Cardiac muscle cell (in vitro differentiated cells and primary cell): ENCODE measurements around the gene PSME3IP1. TPM values are rescaled to one million over a fixed set of nuclear protein-coding genes. Genes with fewer than 3 reads are reported as not detected.

Experiments
- DNase-seq, 2 donors: peaks; one replicate each; pipeline versions ENCODE4 v3.0.0 to v3.0.0-alpha.2; 2010 to 2017; ENCODE audit warnings: low read depth in 1 of 2, low spot score in 1 of 2
- H3K27ac ChIP-seq: fragments of 200-600 bp; sonication (generic); 2 replicates; pipeline ENCODE4 v1.5.1; 2016
- H3K27me3 ChIP-seq: fragments of 200-600 bp; sonication (generic); 2 replicates; pipeline ENCODE4 v1.6.0; 2016; ENCODE audit warnings: control low read depth
- H3K36me3 ChIP-seq: fragments of 200-600 bp; sonication (generic); 2 replicates; pipeline ENCODE4 v1.5.1; 2016; ENCODE audit warnings: control low read depth
- H3K4me1 ChIP-seq: fragments of 200-600 bp; sonication (generic); 2 replicates; pipeline ENCODE4 v1.8.1; 2017; ENCODE audit warnings: low read depth, mild to moderate bottlenecking, mixed run types
- H3K4me3 ChIP-seq: fragments of 200-600 bp; sonication (generic); 2 replicates; pipeline ENCODE4 v1.5.1; 2016; ENCODE audit warnings: mild to moderate bottlenecking
- H3K9me3 ChIP-seq: fragments of 200-600 bp; sonication (generic); 2 replicates; pipeline ENCODE4 v1.5.1; 2017; ENCODE audit warnings: low read depth, mild to moderate bottlenecking, control low read depth
- polyA plus RNA-seq: library from polyadenylated mRNA; unstranded; fragments of >200 nt; fragmentation: Nextera tagmentation; extraction: Ambion mirVana; gene quantifications from 2 replicates; pipeline ENCODE4 v1.2.1, GENCODE V29; 2016
- total RNA-seq: library from RNA; depleted of rRNA; stranded (reverse); fragments of >200 nt; gene quantifications from 2 replicates; pipeline ENCODE4 v1.2.3, GENCODE V29; 2016
- TF ChIP-seq, protein P1 (sequence below): IDR thresholded peaks from 2 replicates; pipeline ENCODE4 v1.5.1; 2012; ENCODE audit warnings: low read depth, mild to moderate bottlenecking, low read length

PSME3IP1 gene
- total and polyA plus RNA-seq, 2 experiments from 2014 or later: 73.6 to 108 TPM

DNA sequence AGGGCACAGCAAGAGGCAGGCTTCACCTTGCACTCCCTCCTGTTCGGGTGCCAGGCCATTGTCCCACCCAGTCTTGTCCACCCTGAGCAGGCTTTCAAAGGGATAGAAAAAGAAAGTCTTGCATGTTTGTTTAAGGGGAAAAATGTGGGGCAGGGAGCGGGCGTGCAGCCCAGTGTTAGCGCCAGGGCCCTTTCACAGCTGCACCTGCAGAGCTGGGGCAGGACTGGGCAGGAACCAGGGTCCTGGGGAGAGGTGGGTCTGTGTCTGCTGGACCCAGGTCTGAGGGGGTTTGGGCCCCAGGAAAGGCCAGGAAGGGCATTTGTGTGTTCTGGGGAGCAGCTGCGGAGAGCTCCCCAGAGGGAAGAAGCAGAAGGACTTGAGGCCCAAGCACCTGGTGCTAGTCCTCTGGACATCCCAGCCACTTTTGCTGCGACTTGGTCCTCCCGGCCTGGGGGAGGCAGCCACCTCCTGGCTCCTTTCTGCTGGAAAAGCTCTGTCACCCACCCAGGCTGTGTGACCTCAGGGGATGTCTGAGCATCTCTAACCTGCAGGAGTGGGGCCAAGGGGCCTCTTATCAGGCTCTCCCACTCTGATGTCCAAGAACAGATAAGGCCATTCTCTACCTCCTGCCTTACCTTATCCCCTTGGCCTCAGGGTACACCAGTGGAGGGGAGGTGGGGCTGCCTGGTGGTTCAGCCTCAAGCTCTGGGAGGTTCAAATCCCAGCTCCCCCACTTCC lies 44.7 kb downstream of the PSME3IP1 start:
- TF ChIP-seq, protein P1, sequence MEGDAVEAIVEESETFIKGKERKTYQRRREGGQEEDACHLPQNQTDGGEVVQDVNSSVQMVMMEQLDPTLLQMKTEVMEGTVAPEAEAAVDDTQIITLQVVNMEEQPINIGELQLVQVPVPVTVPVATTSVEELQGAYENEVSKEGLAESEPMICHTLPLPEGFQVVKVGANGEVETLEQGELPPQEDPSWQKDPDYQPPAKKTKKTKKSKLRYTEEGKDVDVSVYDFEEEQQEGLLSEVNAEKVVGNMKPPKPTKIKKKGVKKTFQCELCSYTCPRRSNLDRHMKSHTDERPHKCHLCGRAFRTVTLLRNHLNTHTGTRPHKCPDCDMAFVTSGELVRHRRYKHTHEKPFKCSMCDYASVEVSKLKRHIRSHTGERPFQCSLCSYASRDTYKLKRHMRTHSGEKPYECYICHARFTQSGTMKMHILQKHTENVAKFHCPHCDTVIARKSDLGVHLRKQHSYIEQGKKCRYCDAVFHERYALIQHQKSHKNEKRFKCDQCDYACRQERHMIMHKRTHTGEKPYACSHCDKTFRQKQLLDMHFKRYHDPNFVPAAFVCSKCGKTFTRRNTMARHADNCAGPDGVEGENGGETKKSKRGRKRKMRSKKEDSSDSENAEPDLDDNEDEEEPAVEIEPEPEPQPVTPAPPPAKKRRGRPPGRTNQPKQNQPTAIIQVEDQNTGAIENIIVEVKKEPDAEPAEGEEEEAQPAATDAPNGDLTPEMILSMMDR: no peak
- DNase-seq: no peak
- no peak overlapping the region for H3K27ac ChIP-seq
- no peaks in the 10 kb centered on the region for H3K36me3 ChIP-seq
- H3K27me3 ChIP-seq: no peaks in the 10 kb centered on the region
- H3K4me1 ChIP-seq: no peaks in the 10 kb centered on the region
- no peak overlapping the region for H3K4me3 ChIP-seq
- no peaks in the 10 kb centered on the region for H3K9me3 ChIP-seq

DNA sequence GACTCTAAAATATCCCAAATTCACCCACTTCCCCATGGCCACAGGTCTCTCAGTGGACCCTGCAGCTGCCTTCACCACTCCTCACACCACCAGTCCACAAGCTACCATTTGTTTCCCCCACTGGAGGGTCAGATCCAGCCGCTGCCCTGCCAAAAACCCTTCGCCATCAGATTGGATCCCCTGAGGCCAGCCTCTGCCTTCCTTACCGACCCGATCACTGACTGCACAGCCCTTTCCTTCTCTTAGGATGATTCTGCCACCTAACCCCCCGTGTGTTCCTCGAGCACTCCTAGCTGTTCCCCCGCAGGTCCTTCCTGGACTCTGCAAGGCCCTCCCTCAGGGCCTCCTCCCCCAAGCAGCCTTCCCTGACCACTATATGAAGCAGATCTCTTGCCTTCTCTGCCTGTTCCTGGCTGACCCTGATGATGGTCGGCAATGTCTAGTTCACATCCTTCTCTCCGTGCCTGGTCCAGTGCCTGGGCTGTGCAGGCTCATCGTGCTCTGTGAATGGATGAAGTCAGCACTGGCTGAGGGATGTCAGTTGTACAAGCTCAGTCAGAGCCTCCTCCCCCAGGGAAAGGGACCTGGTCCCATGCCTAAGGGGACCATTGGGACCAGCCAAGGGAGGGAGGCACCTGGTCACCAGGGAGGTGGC lies 47.4 kb downstream of the PSME3IP1 start:
- Histone ChIP-seq H3K27ac (no peak overlapping the region), H3K9me3 (no peaks in the 10 kb centered on the region), H3K4me3 (no peak overlapping the region), H3K27me3 (no peaks in the 10 kb centered on the region), H3K36me3 (no peaks in the 10 kb centered on the region), H3K4me1 (no peaks in the 10 kb centered on the region)
- no peak for DNase-seq
- TF ChIP-seq, protein P1: no peak

DNA sequence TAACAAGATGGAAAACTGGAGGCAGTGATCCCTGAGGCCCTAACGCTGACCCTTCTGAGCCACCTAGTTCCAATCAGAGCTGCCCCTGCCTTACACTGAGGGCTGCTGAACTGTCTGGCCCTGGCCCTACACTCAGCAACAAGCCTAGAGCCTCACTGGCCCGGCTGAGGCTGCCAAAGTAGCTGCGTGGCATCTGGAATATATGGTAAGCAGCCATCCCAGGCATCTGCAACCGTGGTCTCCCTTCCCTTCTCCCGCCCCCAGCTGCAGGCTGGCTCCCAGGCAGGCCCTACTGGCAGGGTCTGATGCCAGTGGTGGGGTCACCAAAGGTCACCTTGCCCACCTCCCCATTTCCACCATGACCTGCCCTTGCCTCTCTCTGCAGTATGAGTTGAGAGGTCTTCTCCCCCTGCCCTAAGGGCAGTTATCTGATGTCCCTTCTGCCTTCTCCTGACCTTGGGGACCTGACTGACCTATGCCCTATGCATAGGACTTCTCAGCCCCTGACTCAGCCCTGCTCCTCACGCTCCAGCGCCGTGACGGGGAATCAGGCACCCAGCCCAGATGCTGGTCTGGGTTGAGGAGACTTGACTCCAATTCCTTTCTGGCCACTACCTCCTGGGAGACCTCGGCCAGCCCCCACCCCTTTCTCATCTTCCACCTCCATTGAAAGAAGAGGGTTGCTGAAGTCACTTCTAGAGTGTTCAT lies 48.1 kb downstream of the PSME3IP1 start:
- Histone ChIP-seq H3K9me3 (no peaks in the 10 kb centered on the region), H3K4me3 (no peak overlapping the region), H3K4me1 (no peaks in the 10 kb centered on the region), H3K27me3 (no peaks in the 10 kb centered on the region), H3K27ac (no peak overlapping the region), H3K36me3 (no peaks in the 10 kb centered on the region)
- no peak for DNase-seq
- TF ChIP-seq, protein P1: no peak

DNA sequence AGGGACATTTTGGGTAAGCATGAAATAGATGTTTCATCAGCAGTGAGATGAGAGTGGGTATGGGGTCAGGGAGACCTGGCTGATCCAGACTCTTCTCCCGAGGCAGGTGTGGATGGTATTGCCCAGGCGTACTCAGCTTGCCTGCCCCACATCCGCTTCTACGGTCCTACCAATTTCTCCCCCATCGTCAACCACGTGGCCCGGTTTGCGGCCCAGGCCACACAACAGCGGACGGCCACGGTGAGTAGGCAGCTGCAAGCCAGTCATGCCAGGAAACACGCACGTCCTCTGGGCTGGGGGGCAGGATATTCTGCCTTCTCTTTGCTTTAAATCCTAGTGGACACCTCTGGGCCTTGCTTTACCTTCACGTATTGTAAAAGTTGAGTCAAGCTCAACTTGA lies 48.8 kb downstream of the PSME3IP1 start:
- no peaks in the 10 kb centered on the region for H3K4me1 ChIP-seq
- no peak overlapping the region for H3K27ac ChIP-seq
- no peak for DNase-seq
- TF ChIP-seq, protein P1: no peak
- H3K4me3 ChIP-seq: no peak overlapping the region
- H3K27me3 ChIP-seq: no peaks in the 10 kb centered on the region
- H3K36me3 ChIP-seq: no peaks in the 10 kb centered on the region
- H3K9me3 ChIP-seq: no peaks in the 10 kb centered on the region

DNA sequence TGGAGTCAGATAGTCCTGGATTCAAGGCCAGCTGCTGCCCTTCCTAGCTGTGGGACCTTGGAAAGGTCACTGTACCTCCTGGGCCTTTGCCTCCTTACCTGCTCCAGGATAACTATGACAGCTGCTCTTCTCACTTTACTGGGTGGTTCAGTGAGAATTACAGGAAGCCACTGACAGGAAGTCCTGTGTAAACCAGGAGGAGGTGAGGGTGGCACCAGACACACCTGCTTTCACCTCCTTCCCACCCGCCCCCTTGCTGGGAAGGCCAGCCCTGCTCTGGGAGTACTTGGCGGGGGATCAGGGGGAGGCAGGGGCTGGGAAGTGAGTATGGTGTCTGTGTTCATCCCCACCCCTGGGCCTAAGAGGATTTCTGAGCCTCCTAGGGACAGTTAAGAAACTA lies 50.9 kb downstream of the PSME3IP1 start:
- Histone ChIP-seq H3K36me3 (no peaks in the 10 kb centered on the region), H3K9me3 (no peaks in the 10 kb centered on the region), H3K27me3 (no peaks in the 10 kb centered on the region), H3K4me3 (no peak overlapping the region), H3K4me1 (no peaks in the 10 kb centered on the region), H3K27ac (no peak overlapping the region)
- TF ChIP-seq, protein P1: no peak
- DNase-seq: no peak
